ENCODE data around the gene CABLES1. TPM values are rescaled to one million over a fixed set of nuclear protein-coding genes. Genes with fewer than 3 reads are reported as not detected.

CABLES1 gene
- total RNA-seq, 4 donors from 2014 or later: 0.58 to 1.6 (median 1.3) TPM

- ATAC-seq (no peak), DNase-seq (no peak)
- H3K36me3 ChIP-seq: no peaks in the 10 kb centered on the region
- in situ Hi-C loops (cut with MboI; ENCODE audit: low sequenced_read_pairs in 4 of 4) (loop anchor here in 1 of 4 donors (25.0 kb wide), 1 partner anchor 210 kb away; a partner anchor contains a TSS), intact Hi-C loops (cut with DNase I; ENCODE audit: low total_unique reads) (loop anchor here (5.0 kb wide), 1 partner anchor 130 kb away; no protein-coding TSS in a partner anchor)
- no peak overlapping the region for H3K4me3 ChIP-seq
- peaks cover 14 to 22% of the 10 kb centered on the region in 2 donors for H3K4me1 ChIP-seq
- no peaks in the 10 kb centered on the region for H3K27me3 ChIP-seq
- TF ChIP-seq POLR2A (IDR thresholded peaks at IDR 0.05) (no peak), CTCF (IDR thresholded peaks at IDR 0.05 in 4 of 5, conservative IDR thresholded peaks at IDR 0.05 in 1 of 5) (no peak)
- peak overlapping the region; percentile 50 to 64 (median 55) for H3K27ac ChIP-seq
- H3K9me3 ChIP-seq: no peaks in the 10 kb centered on the region
Measured at GRCh38 chr18:23227726-23228070, 92.4 kb downstream of the CABLES1 start.

- intact Hi-C loops (cut with DNase I; ENCODE audit: low total_unique reads): loop anchor here (5.0 kb wide), 1 partner anchor 129 kb away; no protein-coding TSS in a partner anchor
- in situ Hi-C loops (cut with MboI; ENCODE audit: low sequenced_read_pairs in 4 of 4): loop anchor here in 1 of 4 donors (25.0 kb wide), 1 partner anchor 209 kb away; a partner anchor contains a TSS
- Histone ChIP-seq H3K27ac (peak overlapping the region; percentile 50 to 64 (median 55)), H3K4me3 (no peak overlapping the region), H3K9me3 (no peaks in the 10 kb centered on the region), H3K27me3 (no peaks in the 10 kb centered on the region), H3K4me1 (peaks cover 14 to 22% of the 10 kb centered on the region in 2 donors), H3K36me3 (no peaks in the 10 kb centered on the region)
- TF ChIP-seq CTCF (IDR thresholded peaks at IDR 0.05 in 4 of 5, conservative IDR thresholded peaks at IDR 0.05 in 1 of 5) (no peak), POLR2A (IDR thresholded peaks at IDR 0.05) (no peak)
- no peak for DNase-seq
- ATAC-seq: no peak
Measured at GRCh38 chr18:23228102-23229061, 93.1 kb downstream of the CABLES1 start.

- intact Hi-C loops (cut with DNase I; ENCODE audit: low total_unique reads) (loop anchor here (5.0 kb wide), 1 partner anchor 128 kb away; no protein-coding TSS in a partner anchor), in situ Hi-C loops (cut with MboI; ENCODE audit: low sequenced_read_pairs in 4 of 4) (loop anchor here in 1 of 4 donors (25.0 kb wide), 1 partner anchor 208 kb away; a partner anchor contains a TSS)
- Histone ChIP-seq H3K27ac (peak overlapping the region in 2 of 4 donors; percentile 33 to 35), H3K27me3 (no peaks in the 10 kb centered on the region), H3K4me1 (peaks cover 14 to 22% of the 10 kb centered on the region in 2 donors), H3K36me3 (no peaks in the 10 kb centered on the region), H3K9me3 (no peaks in the 10 kb centered on the region), H3K4me3 (no peak overlapping the region)
- no peak for DNase-seq
- TF ChIP-seq CTCF (IDR thresholded peaks at IDR 0.05 in 4 of 5, conservative IDR thresholded peaks at IDR 0.05 in 1 of 5) (no peak), POLR2A (IDR thresholded peaks at IDR 0.05) (no peak)
- ATAC-seq: no peak
Measured at GRCh38 chr18:23229472-23229871, 94.2 kb downstream of the CABLES1 start.

GRCh38 chr18:23230686-23231085 is 95.4 kb downstream of the CABLES1 start:
- Histone ChIP-seq H3K4me3 (no peak overlapping the region), H3K27ac (peak overlapping the region; percentile 47 to 72 (median 56)), H3K27me3 (no peaks in the 10 kb centered on the region), H3K9me3 (no peaks in the 10 kb centered on the region), H3K4me1 (peaks cover 14 to 21% of the 10 kb centered on the region in 2 donors), H3K36me3 (no peaks in the 10 kb centered on the region)
- intact Hi-C loops (cut with DNase I; ENCODE audit: low total_unique reads) (no loop called here), in situ Hi-C loops (cut with MboI; ENCODE audit: low sequenced_read_pairs in 4 of 4) (loop anchor here in 1 of 4 donors (25.0 kb wide), 1 partner anchor 207 kb away; a partner anchor contains a TSS)
- peak in 1 of 2 donors; percentile 41 for DNase-seq
- TF ChIP-seq CTCF (IDR thresholded peaks at IDR 0.05 in 4 of 5, conservative IDR thresholded peaks at IDR 0.05 in 1 of 5) (no peak), POLR2A (IDR thresholded peaks at IDR 0.05) (no peak)
- peak in 1 of 2 donors; percentile 23 for ATAC-seq
